Gastroesophageal sphincter (tissue), 3 donors: Measurements from ENCODE around the gene CCDC40.

Experiments used
- POLR2A ChIP-seq, 2 donors: fragments of 450-650 bp; IDR thresholded peaks; one replicate each; pipeline ENCODE4 v1.6.1; 2017; ENCODE audit warnings: antibody characterized with exemption in 2 of 2, mild to moderate bottlenecking in 2 of 2, moderate library complexity in 1 of 2
- POLR2AphosphoS5 ChIP-seq: sonication (generic); formaldehyde crosslinking; IDR thresholded peaks from one replicate; pipeline ENCODE4 v1.6.1; 2017; ENCODE audit warnings: antibody characterized with exemption
- TF ChIP-seq, protein P1 (sequence below), 4 experiments: fragments of 200-600 bp in 2 of 4; fragments of 450-650 bp in 2 of 4; sonication (generic) in 1 of 4; IDR thresholded peaks; one replicate each; pipeline ENCODE4 v1.5.1; 2017 to 2019; ENCODE audit warnings: antibody characterized with exemption in 4 of 4, mild to moderate bottlenecking in 2 of 4, moderate library complexity in 2 of 4

- TF ChIP-seq, protein P1, sequence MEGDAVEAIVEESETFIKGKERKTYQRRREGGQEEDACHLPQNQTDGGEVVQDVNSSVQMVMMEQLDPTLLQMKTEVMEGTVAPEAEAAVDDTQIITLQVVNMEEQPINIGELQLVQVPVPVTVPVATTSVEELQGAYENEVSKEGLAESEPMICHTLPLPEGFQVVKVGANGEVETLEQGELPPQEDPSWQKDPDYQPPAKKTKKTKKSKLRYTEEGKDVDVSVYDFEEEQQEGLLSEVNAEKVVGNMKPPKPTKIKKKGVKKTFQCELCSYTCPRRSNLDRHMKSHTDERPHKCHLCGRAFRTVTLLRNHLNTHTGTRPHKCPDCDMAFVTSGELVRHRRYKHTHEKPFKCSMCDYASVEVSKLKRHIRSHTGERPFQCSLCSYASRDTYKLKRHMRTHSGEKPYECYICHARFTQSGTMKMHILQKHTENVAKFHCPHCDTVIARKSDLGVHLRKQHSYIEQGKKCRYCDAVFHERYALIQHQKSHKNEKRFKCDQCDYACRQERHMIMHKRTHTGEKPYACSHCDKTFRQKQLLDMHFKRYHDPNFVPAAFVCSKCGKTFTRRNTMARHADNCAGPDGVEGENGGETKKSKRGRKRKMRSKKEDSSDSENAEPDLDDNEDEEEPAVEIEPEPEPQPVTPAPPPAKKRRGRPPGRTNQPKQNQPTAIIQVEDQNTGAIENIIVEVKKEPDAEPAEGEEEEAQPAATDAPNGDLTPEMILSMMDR (IDR thresholded peaks at IDR 0.05), result no peak
- TF ChIP-seq POLR2A (IDR thresholded peaks at IDR 0.05) (no peak), POLR2AphosphoS5 (no peak)
Observed at GRCh38 chr17:80113033-80113484, 76.6 kb downstream of the CCDC40 start.
